DOHH2 (cell line): ENCODE results near the gene KIDINS220.
"Not testable (repeated sequence)": the region's sequence is repeated elsewhere in the genome, so short reads cannot be mapped to it uniquely, and the experiment has no call there.

Source experiments
- H3F3A ChIP-seq: fragments of 200-600 bp; sonication (generic), shearing (Covaris generic); 2 replicates; pipeline ENCODE4 v1.6.0; 2016; ENCODE audit warnings: antibody characterized with exemption, mild to moderate bottlenecking; ENCODE audit not compliant: control insufficient read depth, insufficient read depth
- H3K27ac ChIP-seq: fragments of 200-600 bp; sonication (generic); 2 replicates; pipeline ENCODE4 v1.5.1; 2014; ENCODE audit warnings: low read depth, mild to moderate bottlenecking, low read length, moderate library complexity
- H3K27me3 ChIP-seq: fragments of 200-600 bp; sonication (generic); 2 replicates; pipeline ENCODE4 v1.6.1; 2014; ENCODE audit warnings: mild to moderate bottlenecking, low read length, mixed read lengths; ENCODE audit not compliant: control insufficient read depth
- H3K36me3 ChIP-seq: fragments of 200-600 bp; sonication (generic); 2 replicates; pipeline ENCODE4 v1.6.1; 2014; ENCODE audit warnings: mild to moderate bottlenecking, low read length, moderate library complexity, mixed read lengths; ENCODE audit not compliant: control insufficient read depth
- H3K4me1 ChIP-seq: fragments of 200-600 bp; sonication (generic); 2 replicates; pipeline ENCODE4 v1.6.1; 2014; ENCODE audit warnings: mild to moderate bottlenecking, low read length, mixed read lengths; ENCODE audit not compliant: control insufficient read depth
- H3K4me2 ChIP-seq: fragments of 200-600 bp; sonication (generic); 2 replicates; pipeline ENCODE4 v1.6.0; 2014; ENCODE audit warnings: mild to moderate bottlenecking, low read length, moderate library complexity
- H3K4me3 ChIP-seq: fragments of 200-600 bp; sonication (generic); 2 replicates; pipeline ENCODE4 v1.5.1; 2014; ENCODE audit warnings: mild to moderate bottlenecking, low read length, mixed read lengths
- H3K79me2 ChIP-seq: fragments of 200-600 bp; sonication (generic); 2 replicates; pipeline ENCODE4 v1.6.1; 2014; ENCODE audit warnings: mild to moderate bottlenecking, low read length, mixed read lengths; ENCODE audit not compliant: control insufficient read depth
- H3K9me2 ChIP-seq: fragments of 200-600 bp; sonication (generic); replicated peaks from 2 replicates; pipeline ENCODE4 v1.6.1; 2014; ENCODE audit warnings: mild to moderate bottlenecking, low read length, mixed read lengths; ENCODE audit not compliant: control insufficient read depth
- H3K9me3 ChIP-seq: fragments of 200-600 bp; sonication (generic); 2 replicates; pipeline ENCODE4 v1.6.1; 2014; ENCODE audit warnings: antibody characterized with exemption, low read length, mixed read lengths; ENCODE audit not compliant: control insufficient read depth, insufficient read depth
- H4K20me1 ChIP-seq: fragments of 200-600 bp; sonication (generic); 2 replicates; pipeline ENCODE4 v1.6.0; 2014; ENCODE audit warnings: low read depth, mild to moderate bottlenecking, antibody characterized with exemption, low read length, moderate library complexity; ENCODE audit not compliant: control insufficient read depth, insufficient read depth
- CTCF ChIP-seq: fragments of 200-600 bp; sonication (generic); IDR thresholded peaks from one replicate; pipeline ENCODE4 v1.5.1; 2014; ENCODE audit warnings: antibody characterized with exemption, mild to moderate bottlenecking, low read depth, low read length; ENCODE audit not compliant: poor library complexity, severe bottlenecking
- EZH2phosphoT487 ChIP-seq: fragments of 200-600 bp; sonication (generic); IDR thresholded peaks from 2 replicates; pipeline ENCODE4 v1.6.1; 2017; ENCODE audit warnings: borderline replicate concordance, mild to moderate bottlenecking, antibody characterized with exemption, low read length, moderate library complexity, mixed read lengths

Gene KIDINS220

GRCh38 chr2:8732601-8733000 lies 104.8 kb downstream of the KIDINS220 start:
- Histone ChIP-seq H3K36me3 (peaks cover 28% of the 10 kb centered on the region), H3F3A (no peaks in the 10 kb centered on the region), H3K9me2 (no peaks in the 10 kb centered on the region), H3K79me2 (no peaks in the 10 kb centered on the region), H3K4me3 (no peak overlapping the region), H3K9me3 (no peaks in the 10 kb centered on the region), H3K27ac (no peak overlapping the region), H3K4me1 (no peaks in the 10 kb centered on the region), H4K20me1 (no peaks in the 10 kb centered on the region), H3K27me3 (no peaks in the 10 kb centered on the region), H3K4me2 (no peak overlapping the region)
- no peak for TF ChIP-seq CTCF
- no peak for TF ChIP-seq EZH2phosphoT487

- Histone ChIP-seq H3K4me3 (no peak overlapping the region), H3K27ac (no peak overlapping the region), H3K27me3 (no peaks in the 10 kb centered on the region), H3K9me3 (no peaks in the 10 kb centered on the region), H3K36me3 (peaks cover 27% of the 10 kb centered on the region), H4K20me1 (no peaks in the 10 kb centered on the region), H3F3A (no peaks in the 10 kb centered on the region), H3K79me2 (no peaks in the 10 kb centered on the region), H3K4me1 (no peaks in the 10 kb centered on the region), H3K4me2 (no peak overlapping the region), H3K9me2 (no peaks in the 10 kb centered on the region)
- TF ChIP-seq EZH2phosphoT487 (no peak), CTCF (no peak)
Measured at GRCh38 chr2:8729939-8730338, 107.5 kb downstream of the KIDINS220 start.

- not testable (repeated sequence) for H4K20me1 ChIP-seq, H3K9me3 ChIP-seq, H3K4me2 ChIP-seq
Measured at GRCh38 chr2:8729101-8729500, 108.3 kb downstream of the KIDINS220 start.

GRCh38 chr2:8728305-8729015 lies 109.0 kb downstream of the KIDINS220 start:
- Histone ChIP-seq H3F3A (no peaks in the 10 kb centered on the region), H3K4me1 (no peaks in the 10 kb centered on the region), H3K27me3 (no peaks in the 10 kb centered on the region), H4K20me1 (no peaks in the 10 kb centered on the region), H3K4me3 (no peak overlapping the region), H3K9me2 (no peaks in the 10 kb centered on the region), H3K79me2 (no peaks in the 10 kb centered on the region), H3K27ac (no peak overlapping the region), H3K36me3 (peaks cover 20% of the 10 kb centered on the region), H3K4me2 (no peak overlapping the region), H3K9me3 (no peaks in the 10 kb centered on the region)
- TF ChIP-seq EZH2phosphoT487 = no peak
- no peak for TF ChIP-seq CTCF

More at GRCh38 chr2:8729101-8729500, 108.3 kb downstream of the KIDINS220 start:
- not testable (repeated sequence) for H3K4me3 ChIP-seq, H3K4me1 ChIP-seq, H3K79me2 ChIP-seq, H3K27me3 ChIP-seq, H3F3A ChIP-seq, H3K27ac ChIP-seq, H3K9me2 ChIP-seq
- peaks cover 25% of the 10 kb centered on the region for H3K36me3 ChIP-seq
